SK-N-MC (cell line): Measurements from ENCODE around the gene TIMM23.
"Not testable (repeated sequence)": the region's sequence is repeated elsewhere in the genome, so short reads cannot be mapped to it uniquely, and the experiment has no call there.

Experiments
- EZH2 ChIP-seq: fragments of 200-600 bp; sonication (generic); IDR thresholded peaks from one replicate; pipeline ENCODE4 v1.6.1; 2017; ENCODE audit warnings: antibody characterized with exemption
- POLR2AphosphoS5 ChIP-seq: IDR thresholded peaks from 2 replicates; pipeline ENCODE4 v1.6.1; 2012; ENCODE audit warnings: mild to moderate bottlenecking, low read depth, low read length, borderline replicate concordance

DNA sequence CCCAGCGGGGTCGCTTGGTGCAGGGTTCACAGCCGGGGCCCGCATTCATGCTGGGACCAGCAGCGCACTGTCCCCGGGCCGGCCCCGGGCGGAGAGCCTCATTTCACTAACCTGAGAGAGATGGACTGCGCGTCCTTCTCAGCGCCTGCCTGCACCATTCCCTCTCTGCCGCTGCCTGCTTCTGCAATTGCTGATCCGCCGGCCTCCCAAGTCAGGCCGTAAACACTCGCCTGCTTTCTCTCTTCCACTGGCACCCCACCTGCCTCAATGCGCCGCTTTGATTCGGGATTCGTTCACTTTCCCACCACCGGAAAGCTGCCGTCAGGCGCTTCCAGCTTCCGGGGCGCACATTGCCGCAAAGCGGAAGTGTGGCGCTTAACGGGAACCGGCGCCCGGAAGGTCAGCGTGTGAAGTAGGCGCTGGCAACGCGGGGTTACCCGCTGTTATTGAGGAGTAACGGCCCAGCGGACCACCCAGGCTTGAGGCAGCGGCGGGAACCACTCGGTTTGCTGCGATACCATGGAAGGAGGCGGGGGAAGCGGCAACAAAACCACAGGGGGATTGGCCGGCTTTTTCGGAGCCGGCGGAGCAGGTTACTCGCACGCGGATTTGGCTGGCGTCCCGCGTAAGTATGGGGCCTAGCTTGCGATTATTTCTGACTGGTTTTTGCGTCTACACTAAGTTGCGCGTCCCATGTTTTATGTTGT lies at the start of gene TIMM23:
- not testable (repeated sequence) for TF ChIP-seq EZH2
- TF ChIP-seq POLR2AphosphoS5, result peak; percentile 63; the same call in 1 of the 2 replicates
